Endothelial cell of umbilical vein (primary cell): ENCODE results near the gene FBXO38. TPM values are rescaled to one million over a fixed set of nuclear protein-coding genes. Genes with fewer than 3 reads are reported as not detected.

ENCODE experiments used
- BruUV-seq: library from RNA; stranded (reverse); fragments of 400-500 nt; replicated peaks from 2 replicates; lab custom pipeline; 2021; lab: Mats Ljungman, UMichigan
- CTCF ChIA-PET: fragments of 300-600, 350-600 bp; sonication (Branson Sonifier 250); formaldehyde crosslinking; loops from one replicate; lab custom pipeline; 2021; ENCODE audit warnings: antibody characterized with exemption, inconsistent platforms; lab: Charles Lee
- POLR2A ChIA-PET: fragments of 300-600, 350-600 bp; sonication (Branson Sonifier 250); formaldehyde crosslinking; loops from one replicate; lab custom pipeline; 2021; ENCODE audit warnings: antibody characterized with exemption, inconsistent platforms; lab: Charles Lee
- DNase-seq: peaks from one replicate; pipeline ENCODE4 v3.0.0-alpha.2; 2011; ENCODE audit warnings: low read depth, low spot score
- FAIRE-seq: peaks from 2 replicates; lab custom pipeline; 2011; peaks lifted over from hg19 to GRCh38; lab: Jason Lieb, UNC
- H2AFZ ChIP-seq: 2 replicates; pipeline ENCODE4 v1.6.0; 2012; ENCODE audit warnings: low read depth, low read length, control low read depth, inconsistent platforms
- H3K27ac ChIP-seq: 2 replicates; pipeline ENCODE4 v1.5.1; 2011; ENCODE audit warnings: low read depth, mild to moderate bottlenecking, control low read depth, low read length, moderate library complexity; ENCODE audit not compliant: insufficient read depth
- H3K27me3 ChIP-seq, 2 experiments: 2 replicates each; pipeline versions ENCODE4 v1.6.0 to v1.6.1; 2011; ENCODE audit warnings: low read length in 2 of 2, mixed read lengths in 1 of 2; ENCODE audit not compliant: control insufficient read depth in 2 of 2, insufficient read depth in 2 of 2
- H3K36me3 ChIP-seq, 2 experiments: 2 replicates in 1 of 2; 3 replicates in 1 of 2; pipeline ENCODE4 v1.5.1; 2011; ENCODE audit warnings: low read length in 2 of 2, mild to moderate bottlenecking in 1 of 2, moderate library complexity in 1 of 2; ENCODE audit not compliant: control insufficient read depth in 2 of 2, insufficient read depth in 2 of 2; ENCODE audit errors: extremely low read depth in 1 of 2
- H3K4me1 ChIP-seq: 3 replicates; pipeline ENCODE4 v1.5.1; 2011; ENCODE audit warnings: mild to moderate bottlenecking, low read length; ENCODE audit not compliant: control insufficient read depth, insufficient read depth; ENCODE audit errors: extremely low read depth
- H3K4me2 ChIP-seq: 2 replicates; pipeline ENCODE4 v1.6.1; 2011; ENCODE audit warnings: low read length, control low read depth, mixed read lengths; ENCODE audit not compliant: insufficient read depth
- H3K4me3 ChIP-seq, 3 experiments: fragments of 200-600 bp in 1 of 3; sonication (generic), shearing (Covaris generic) in 1 of 3; replicated peaks in 1 of 3; 2 replicates each; pipeline ENCODE4 v1.5.1; 2011 to 2016; ENCODE audit warnings: control low read depth in 3 of 3, low read length in 3 of 3, mild to moderate bottlenecking in 2 of 3, inconsistent platforms in 1 of 3, low read depth in 1 of 3, moderate library complexity in 1 of 3; ENCODE audit not compliant: insufficient read depth in 1 of 3
- H3K79me2 ChIP-seq: 2 replicates; pipeline ENCODE4 v1.6.0; 2012; ENCODE audit warnings: low read length, inconsistent platforms; ENCODE audit not compliant: control insufficient read depth, insufficient read depth
- H3K9ac ChIP-seq: replicated peaks from 2 replicates; pipeline ENCODE3; 2011; ENCODE audit warnings: low read length, control low read depth; ENCODE audit not compliant: insufficient read depth; ENCODE audit errors: extremely low read depth
- H3K9me1 ChIP-seq: replicated peaks from 3 replicates; pipeline ENCODE4 v1.6.0; 2011; ENCODE audit warnings: mild to moderate bottlenecking, low read length; ENCODE audit not compliant: control insufficient read depth, insufficient read depth; ENCODE audit errors: extremely low read depth
- H3K9me3 ChIP-seq: replicated peaks from 2 replicates; pipeline ENCODE4 v1.5.1; 2012; ENCODE audit warnings: low read length, inconsistent platforms; ENCODE audit not compliant: control insufficient read depth, insufficient read depth
- H4K20me1 ChIP-seq: replicated peaks from 2 replicates; pipeline ENCODE3; 2011; ENCODE audit warnings: mild to moderate bottlenecking, low read length; ENCODE audit not compliant: control insufficient read depth, insufficient read depth; ENCODE audit errors: extremely low read depth
- EZH2 ChIP-seq: IDR thresholded peaks from 2 replicates; pipeline ENCODE4 v1.6.1; 2012; ENCODE audit warnings: borderline replicate concordance, low read depth, mild to moderate bottlenecking, moderate library complexity, low read length, inconsistent platforms; ENCODE audit not compliant: severe bottlenecking
- FOS ChIP-seq: IDR thresholded peaks from 2 replicates; pipeline ENCODE4 v1.6.1; 2011; ENCODE audit warnings: mild to moderate bottlenecking, low read length, moderate library complexity, borderline replicate concordance; ENCODE audit not compliant: insufficient read depth
- GATA2 ChIP-seq: IDR thresholded peaks from 2 replicates; pipeline ENCODE4 v1.7.0; 2011; ENCODE audit warnings: low read depth, mild to moderate bottlenecking, moderate library complexity, mixed read lengths, low read length; ENCODE audit not compliant: insufficient read length, insufficient read depth
- JUN ChIP-seq: IDR thresholded peaks from 2 replicates; pipeline ENCODE4 v1.6.1; 2011; ENCODE audit warnings: borderline replicate concordance, low read depth; ENCODE audit not compliant: insufficient read length, insufficient read depth
- MYC ChIP-seq: IDR thresholded peaks from one replicate; pipeline ENCODE4 v1.6.1; 2011; ENCODE audit warnings: mild to moderate bottlenecking, low read depth, low read length
- POLR2A ChIP-seq: IDR thresholded peaks from 2 replicates; pipeline ENCODE4 v1.6.1; 2012; ENCODE audit warnings: low read depth, mild to moderate bottlenecking, control low read depth, low read length
- POLR2AphosphoS5 ChIP-seq: IDR thresholded peaks from 2 replicates; pipeline ENCODE4 v1.6.1; 2012; ENCODE audit warnings: low read depth, mild to moderate bottlenecking, control low read depth, low read length, moderate library complexity; ENCODE audit not compliant: insufficient read depth
- dilution Hi-C: fragments of 300-500 bp; cut with MboI; formaldehyde crosslinking; loops from one replicate; pipeline ENCODE4 v1.15.0; 2019; ENCODE audit warnings: low sequenced_read_pairs; ENCODE audit not compliant: extremely low pct_ligation_motif_present
- intact Hi-C: fragments of 100-400 bp; cut with micrococcal nuclease; formaldehyde crosslinking; loops from one replicate; pipeline ENCODE4 v1.10.0; 2022
- polyA plus RNA-seq, 4 experiments: library from polyadenylated mRNA; depleted of rRNA in 3 of 4; stranded (reverse) in 3 of 4; unstranded in 1 of 4; fragments of >200 nt; gene quantifications; 2 replicates each; pipeline versions ENCODE4 v1.2.1 to v1.2.3, GENCODE V29; 2011 to 2012; ENCODE audit warnings: missing spikeins in 1 of 4
- total RNA-seq: library from RNA; stranded (reverse); gene quantifications from 2 replicates; pipeline ENCODE4 v1.2.3, GENCODE V29; 2021

The FBXO38 gene
- total and polyA plus RNA-seq, 2 donors (not counting 3 experiments of a cell fraction or from before 2014, with no cell fraction given): 18.6 to 65.6 TPM

GRCh38 chr5:148427370-148428042 lies 43.7 kb downstream of the FBXO38 start:
- Histone ChIP-seq H3K36me3 (peaks cover 17 to 43% of the 10 kb centered on the region in 2 experiments), H3K9me1 (no peaks in the 10 kb centered on the region), H2AFZ (no peak overlapping the region), H3K4me1 (no peaks in the 10 kb centered on the region), H4K20me1 (no peaks in the 10 kb centered on the region), H3K9me3 (no peaks in the 10 kb centered on the region), H3K9ac (no peak overlapping the region), H3K27me3 (no peaks in the 10 kb centered on the region), H3K4me3 (no peak overlapping the region), H3K27ac (no peak overlapping the region), H3K4me2 (no peak overlapping the region), H3K79me2 (no peaks in the 10 kb centered on the region)
- intact Hi-C loops (no loop called here), dilution Hi-C loops (no loop called here)
- ChIA-PET CTCF (interaction anchor here (1.3 to 4.0 kb wide), 2 partner anchors 15 to 303 kb away, joined by 5 to 21 read pairs (median 5); no protein-coding TSS in a partner anchor), POLR2A (no interaction called here)
- TF ChIP-seq EZH2: no peak
- no TSS peak for BruUV-seq
- FAIRE-seq: no peak
- no peak for DNase-seq

- no peak overlapping the region for H3K27ac ChIP-seq
- no TSS peak for BruUV-seq
- no peak overlapping the region for H3K4me3 ChIP-seq
- no peaks in the 10 kb centered on the region for H3K9me3 ChIP-seq
- dilution Hi-C loops (no loop called here), intact Hi-C loops (no loop called here)
- TF ChIP-seq POLR2AphosphoS5 (no peak), GATA2 (no peak), JUN (no peak), EZH2 (no peak), POLR2A (no peak), FOS (no peak), MYC (no peak)
- H3K4me1 ChIP-seq: no peaks in the 10 kb centered on the region
- H3K79me2 ChIP-seq: no peaks in the 10 kb centered on the region
- FAIRE-seq (no peak), DNase-seq (no peak)
- CTCF ChIA-PET: interaction anchor here (1.1 to 4.0 kb wide), 4 partner anchors 13 to 302 kb away, joined by 3 to 21 read pairs (median 5); no protein-coding TSS in a partner anchor
- POLR2A ChIA-PET: no interaction called here
- no peak overlapping the region for H3K4me2 ChIP-seq
- no peak overlapping the region for H2AFZ ChIP-seq
- peaks cover 15 to 42% of the 10 kb centered on the region in 2 experiments for H3K36me3 ChIP-seq
- H3K27me3 ChIP-seq: no peaks in the 10 kb centered on the region
- H3K9me1 ChIP-seq: no peaks in the 10 kb centered on the region
- no peak overlapping the region for H3K9ac ChIP-seq
- no peaks in the 10 kb centered on the region for H4K20me1 ChIP-seq
These were observed 45.1 kb downstream of the FBXO38 start for GRCh38 chr5:148428848-148429247.
